Ectodermal cell (in vitro differentiated cells): Measurements from ENCODE around the gene SLC2A3.
"Not testable (repeated sequence)": the region's sequence is repeated elsewhere in the genome, so short reads cannot be mapped to it uniquely, and the experiment has no call there.

Source experiments
- H3K27ac ChIP-seq: 2 replicates; pipeline ENCODE4 v1.7.0; 2013; ENCODE audit warnings: mild to moderate bottlenecking, low read depth, low read length; ENCODE audit not compliant: insufficient read depth, poor library complexity, severe bottlenecking
- H3K27me3 ChIP-seq: 2 replicates; pipeline ENCODE4 v1.7.0; 2013; ENCODE audit warnings: mild to moderate bottlenecking, low read length; ENCODE audit not compliant: insufficient read depth, control insufficient read depth, poor library complexity, severe bottlenecking
- H3K36me3 ChIP-seq: one replicate; pipeline ENCODE4 v1.7.0; 2013; ENCODE audit warnings: low read length; ENCODE audit not compliant: control insufficient read depth, insufficient read depth
- H3K4me1 ChIP-seq: one replicate; pipeline ENCODE4 v1.7.0; 2013; ENCODE audit warnings: low read length; ENCODE audit not compliant: control insufficient read depth, insufficient read depth
- H3K4me3 ChIP-seq: 2 replicates; pipeline ENCODE4 v1.7.0; 2013; ENCODE audit warnings: low read depth, low read length, control low read depth; ENCODE audit not compliant: insufficient read depth
- H3K9me3 ChIP-seq: 2 replicates; pipeline ENCODE4 v1.7.0; 2013; ENCODE audit warnings: mild to moderate bottlenecking, low read length, moderate library complexity; ENCODE audit not compliant: control insufficient read depth
- WGBS, 2 experiments: methylation state at CpG; one replicate each; pipeline ENCODE4 v1.1.7; 2013; ENCODE audit warnings: missing lambda C conversion rate in 2 of 2; 5-methylcytosine and 5-hydroxymethylcytosine counted together

The SLC2A3 gene

DNA sequence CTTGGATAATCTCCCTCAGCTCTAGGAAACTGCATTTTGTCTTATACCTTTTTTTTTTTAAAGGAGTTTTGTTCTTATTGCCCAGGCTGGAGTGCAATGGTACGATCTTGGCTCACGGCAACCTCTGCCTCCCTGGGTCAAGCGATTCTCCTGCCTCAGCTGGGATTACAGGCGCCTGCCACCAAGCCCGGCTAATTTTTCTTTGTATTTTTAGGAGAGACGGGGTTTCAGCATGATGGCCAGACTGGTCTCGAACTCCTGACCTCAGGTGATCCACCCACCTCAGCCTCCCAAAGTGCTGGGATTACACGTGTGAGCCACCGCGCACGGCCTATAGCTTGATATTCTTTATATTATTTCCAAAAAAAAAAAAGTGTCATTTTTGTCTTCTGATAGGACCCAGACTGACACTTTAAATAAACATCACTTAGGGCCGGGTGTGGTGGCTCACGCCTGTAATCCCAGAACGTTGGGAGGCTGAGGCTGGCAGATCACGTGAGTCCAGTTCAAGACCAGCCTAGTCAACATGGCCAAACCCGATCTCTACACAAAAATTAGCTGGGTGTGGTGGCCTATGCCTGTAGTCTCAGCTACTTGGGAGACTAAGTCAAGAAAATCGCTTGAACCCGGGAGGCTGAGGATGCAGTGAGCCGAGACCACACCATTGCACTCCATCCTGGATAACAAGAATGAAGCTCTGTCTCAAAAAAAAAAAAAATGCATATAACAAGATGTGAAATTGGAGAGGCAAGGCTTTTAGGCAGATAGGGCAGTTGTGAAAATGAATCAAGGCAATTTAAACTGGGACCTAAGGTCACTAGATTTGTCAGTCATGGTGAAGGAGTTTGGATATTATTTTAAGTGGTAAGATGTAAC lies 18.4 kb downstream of the SLC2A3 start:
- Histone ChIP-seq H3K4me3 (no peak overlapping the region), H3K9me3 (no peaks in the 10 kb centered on the region), H3K4me1 (no peaks in the 10 kb centered on the region), H3K27me3 (no peaks in the 10 kb centered on the region), H3K36me3 (peaks cover 29% of the 10 kb centered on the region), H3K27ac (no peak overlapping the region)
- 91% methylated on average over 19 of the region's 19 CpGs for WGBS, 2 experiments

DNA sequence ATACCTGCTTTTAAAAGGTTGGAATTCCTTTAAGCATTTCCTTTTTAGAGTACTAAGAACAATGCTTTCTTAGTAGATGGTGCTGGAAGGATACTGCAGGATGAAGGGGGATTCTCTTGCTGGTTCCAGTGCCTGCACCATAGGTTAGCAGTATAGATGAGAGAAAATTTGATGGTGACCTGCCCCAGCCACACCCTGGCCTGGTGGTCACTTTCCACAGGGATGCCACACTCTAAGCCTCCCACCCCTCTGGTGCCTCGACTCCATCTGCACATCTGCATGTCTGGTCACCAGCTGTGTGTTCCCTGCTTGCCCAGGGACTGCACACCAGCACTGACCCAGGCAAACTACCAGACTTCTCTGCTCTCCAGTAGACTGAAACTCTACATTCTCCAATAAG lies 19.1 kb downstream of the SLC2A3 start:
- Histone ChIP-seq H3K4me1 (no peaks in the 10 kb centered on the region), H3K4me3 (no peak overlapping the region), H3K27me3 (no peaks in the 10 kb centered on the region), H3K36me3 (peaks cover 22% of the 10 kb centered on the region), H3K9me3 (no peaks in the 10 kb centered on the region), H3K27ac (no peak overlapping the region)
- 74 to 81% methylated on average over 1 of the region's 1 CpG for WGBS, 2 experiments

DNA sequence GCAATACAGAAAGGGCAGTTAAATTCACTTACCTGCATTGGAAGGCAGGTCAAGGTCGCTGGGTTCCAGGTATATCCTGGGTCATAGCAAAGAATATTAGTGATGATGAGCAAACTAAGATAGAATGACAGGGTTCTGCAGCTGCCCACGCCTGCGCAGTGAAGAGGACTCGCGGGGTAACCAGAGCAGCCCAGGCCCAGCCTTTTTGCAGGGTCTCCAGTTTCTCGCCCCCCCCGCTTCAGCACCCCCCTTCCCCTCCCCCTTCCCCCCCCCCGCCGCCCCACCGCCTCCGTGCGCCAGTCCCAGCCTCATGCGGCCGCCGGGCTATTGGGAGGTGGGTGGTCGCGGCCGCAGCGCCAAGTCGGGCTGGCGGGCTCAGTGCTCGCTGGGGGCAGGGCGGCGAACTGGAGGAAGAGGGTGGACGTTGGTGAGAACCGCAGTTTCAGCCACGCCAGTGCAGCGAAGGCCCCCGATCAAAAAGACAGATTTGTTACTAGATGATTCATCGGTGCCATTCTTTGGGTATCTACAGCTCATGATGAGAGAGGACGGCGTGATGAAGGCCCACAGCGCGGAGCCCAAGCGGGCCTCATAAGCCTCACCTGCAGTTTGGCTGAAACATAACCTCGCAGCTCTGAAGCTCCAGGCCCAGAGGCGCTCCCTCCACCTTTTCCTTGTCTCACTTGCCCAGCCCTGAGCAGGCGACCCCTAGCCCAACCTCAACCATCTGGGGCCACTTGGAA lies 20.2 kb downstream of the SLC2A3 start:
- WGBS, 2 experiments, result 92 to 95% methylated on average over 33 to 34 of the region's 38 CpGs
- Histone ChIP-seq H3K27me3 (no peaks in the 10 kb centered on the region), H3K4me3 (no peak overlapping the region), H3K4me1 (no peaks in the 10 kb centered on the region), H3K27ac (no peak overlapping the region), H3K9me3 (no peaks in the 10 kb centered on the region), H3K36me3 (peaks cover 16% of the 10 kb centered on the region)

DNA sequence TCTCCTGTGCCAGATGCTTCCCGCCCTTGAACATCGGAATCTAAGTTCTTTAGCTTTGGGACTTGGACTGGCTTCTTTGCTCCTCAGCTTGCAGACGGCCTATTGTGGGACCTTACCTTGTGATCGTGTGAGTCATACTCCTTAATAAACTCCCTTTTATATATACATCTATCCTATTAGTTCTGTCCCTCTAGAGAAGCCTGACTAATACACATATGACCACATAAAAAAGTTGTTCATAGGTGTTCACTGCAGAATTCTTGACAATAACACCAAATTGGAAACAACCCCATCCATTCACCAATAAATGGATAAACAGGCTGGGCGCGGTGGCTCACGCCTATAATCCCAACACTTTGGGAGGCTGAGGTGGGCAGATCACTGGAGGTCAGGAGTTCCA lies 25.9 kb downstream of the SLC2A3 start:
- WGBS, 2 experiments, result 83 to 91% methylated on average over 7 of the region's 7 CpGs
- H3K27me3 ChIP-seq, H3K27ac ChIP-seq, H3K36me3 ChIP-seq, H3K9me3 ChIP-seq, H3K4me3 ChIP-seq, H3K4me1 ChIP-seq: not testable (repeated sequence)

DNA sequence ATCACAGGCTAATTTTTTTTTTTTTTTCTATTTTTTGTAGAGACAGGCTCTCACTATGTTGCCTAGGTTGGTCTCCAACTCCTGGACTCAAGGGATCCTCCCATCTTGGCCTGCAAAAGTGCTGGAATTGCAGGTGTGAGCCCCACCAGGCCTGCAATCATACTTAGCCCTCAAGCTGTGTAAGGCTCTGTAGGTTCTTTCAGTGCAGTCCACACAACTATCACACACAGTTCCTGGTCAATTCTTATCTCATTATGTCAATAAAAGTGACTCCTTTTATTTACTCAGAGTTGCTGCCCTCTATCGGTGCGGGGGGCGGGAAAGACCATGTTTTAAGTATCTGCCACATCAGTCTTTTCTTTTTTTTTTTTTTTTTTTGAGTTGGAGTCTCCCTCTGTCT lies 29.0 kb downstream of the SLC2A3 start:
- Histone ChIP-seq H3K4me3 (no peak overlapping the region), H3K36me3 (no peaks in the 10 kb centered on the region), H3K9me3 (no peaks in the 10 kb centered on the region), H3K27me3 (no peaks in the 10 kb centered on the region), H3K4me1 (peaks cover 5% of the 10 kb centered on the region), H3K27ac (no peak overlapping the region)
- WGBS, 2 experiments, result 37 to 47% methylated on average over 3 of the region's 3 CpGs

DNA sequence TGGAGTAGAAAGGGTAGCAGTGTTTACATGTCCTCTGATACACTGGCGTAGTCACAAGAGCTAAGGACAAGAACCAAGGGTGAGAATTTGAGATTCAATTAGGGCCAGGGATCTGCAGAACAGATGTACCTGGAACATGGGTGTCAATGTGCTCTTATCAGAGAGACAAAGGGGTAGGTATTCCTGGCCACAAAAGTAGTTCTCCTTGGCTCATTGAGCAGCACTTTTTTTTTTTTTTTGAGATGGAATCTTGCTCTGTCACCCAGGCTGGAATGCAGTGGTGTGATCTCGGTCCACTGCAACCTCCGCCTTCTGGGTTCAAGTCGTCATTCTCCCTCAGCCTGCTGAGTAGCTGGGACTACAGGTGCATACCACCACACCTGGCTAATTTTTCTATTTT lies 29.7 kb downstream of the SLC2A3 start:
- not testable (repeated sequence) for H3K27ac ChIP-seq

DNA sequence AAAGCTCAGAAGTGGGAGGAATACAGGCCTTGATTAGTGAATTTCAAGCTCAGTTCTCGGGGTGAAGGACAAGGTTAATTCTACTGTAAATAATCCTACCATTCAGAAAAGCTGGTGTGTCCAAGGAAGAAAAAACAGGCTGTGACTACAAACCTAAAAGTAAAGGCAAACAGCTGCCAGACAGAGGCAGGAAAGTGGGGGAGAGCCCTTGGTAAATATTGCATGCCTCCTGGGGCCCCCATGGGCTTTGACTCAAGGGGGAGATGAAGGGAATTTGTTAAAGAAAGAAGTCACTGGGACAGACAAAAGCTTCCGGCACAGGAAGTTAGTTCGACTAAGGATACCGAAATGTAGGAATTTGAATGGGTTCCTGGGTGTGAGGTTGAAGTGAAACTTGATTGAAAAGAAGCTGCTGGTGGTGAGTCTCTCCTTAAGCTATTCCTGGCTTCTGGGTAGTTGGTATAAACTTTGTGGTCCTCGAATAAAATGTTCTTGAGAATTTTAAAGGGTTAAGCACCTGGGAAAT lies 30.3 kb downstream of the SLC2A3 start:
- not testable (repeated sequence) for H3K27me3 ChIP-seq, H3K4me3 ChIP-seq, H3K27ac ChIP-seq, H3K9me3 ChIP-seq, H3K4me1 ChIP-seq, H3K36me3 ChIP-seq
- WGBS, 2 experiments, result 11 to 15% methylated on average over 2 of the region's 5 CpGs

More for the DNA sequence above, 29.7 kb downstream of the SLC2A3 start:
- H3K9me3 ChIP-seq, H3K27me3 ChIP-seq, H3K4me1 ChIP-seq, H3K4me3 ChIP-seq, H3K36me3 ChIP-seq: not testable (repeated sequence)
- 52 to 57% methylated on average over 4 of the region's 4 CpGs for WGBS, 2 experiments

DNA sequence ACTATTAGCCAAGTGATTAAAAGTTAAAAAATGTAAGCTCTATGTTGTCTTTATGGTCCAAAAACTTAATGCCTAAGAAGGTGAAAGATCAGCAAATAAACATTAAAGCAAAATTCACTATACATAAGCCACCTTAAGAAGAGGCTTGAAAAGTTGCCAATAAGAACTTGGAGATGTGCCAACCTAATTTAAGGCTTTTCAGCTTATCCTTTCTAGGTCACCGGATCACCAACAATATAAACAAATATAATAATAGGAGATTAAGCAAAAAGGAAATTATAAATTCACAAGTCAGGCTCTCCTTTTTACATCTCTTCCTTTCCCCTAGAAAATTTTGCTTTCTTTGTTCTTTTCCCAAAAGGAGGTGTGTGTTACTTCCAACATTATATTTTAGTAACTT lies 30.9 kb downstream of the SLC2A3 start:
- H3K4me1 ChIP-seq, result peaks cover 5% of the 10 kb centered on the region
- H3K4me3 ChIP-seq, result no peak overlapping the region
- H3K36me3 ChIP-seq, result no peaks in the 10 kb centered on the region
- no peaks in the 10 kb centered on the region for H3K9me3 ChIP-seq
- WGBS, 2 experiments, result 67% methylated on average over 1 of the region's 1 CpG; no CpG with 5 or more reads in 1 of the 2 experiments
- H3K27ac ChIP-seq, result no peak overlapping the region
- no peaks in the 10 kb centered on the region for H3K27me3 ChIP-seq

DNA sequence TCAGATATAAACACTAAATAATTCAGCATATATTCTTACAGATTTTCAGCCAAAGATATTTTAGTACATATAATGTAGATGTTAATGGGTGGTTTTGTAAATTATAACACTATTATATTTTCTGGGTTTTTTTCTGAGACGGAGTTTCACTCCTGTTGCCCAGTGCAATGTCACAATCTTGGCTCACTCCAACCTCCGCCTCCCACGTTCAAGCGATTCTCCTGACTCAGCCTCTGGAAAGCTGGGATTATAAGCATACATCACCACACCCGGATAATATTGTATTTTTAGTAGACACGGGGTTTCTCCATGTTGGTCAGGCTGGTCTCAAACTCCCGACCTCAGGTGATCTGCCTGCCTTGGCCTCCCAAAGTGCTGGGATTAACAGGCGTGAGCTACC lies 33.6 kb downstream of the SLC2A3 start:
- not testable (repeated sequence) for H3K4me3 ChIP-seq, H3K36me3 ChIP-seq, H3K27me3 ChIP-seq, H3K9me3 ChIP-seq, H3K27ac ChIP-seq, H3K4me1 ChIP-seq
- 93 to 95% methylated on average over 8 of the region's 8 CpGs for WGBS, 2 experiments

- Histone ChIP-seq H3K4me3 (no peak overlapping the region), H3K9me3 (no peaks in the 10 kb centered on the region), H3K27me3 (no peaks in the 10 kb centered on the region), H3K27ac (no peak overlapping the region), H3K4me1 (no peaks in the 10 kb centered on the region), H3K36me3 (no peaks in the 10 kb centered on the region)
- WGBS, 2 experiments, result 93 to 95% methylated on average over 6 to 7 of the region's 7 CpGs
Measured at GRCh38 chr12:7899755-7900154, 36.2 kb downstream of the SLC2A3 start.
